CD4-positive, alpha-beta T cell treated with Interleukin-6 for 4 hours (primary cell): ENCODE measurements around the gene DNM3.
"Not testable (repeated sequence)": the region's sequence is repeated elsewhere in the genome, so short reads cannot be mapped to it uniquely, and the experiment has no call there.

ENCODE experiments used
- DNase-seq: peaks from one replicate; pipeline ENCODE4 v3.0.0-alpha.2; 2020; ENCODE audit warnings: mixed read lengths

The DNM3 gene

GRCh38 chr1:172344444-172344843 lies 503.1 kb downstream of the DNM3 start:
- no peak for DNase-seq

DNA sequence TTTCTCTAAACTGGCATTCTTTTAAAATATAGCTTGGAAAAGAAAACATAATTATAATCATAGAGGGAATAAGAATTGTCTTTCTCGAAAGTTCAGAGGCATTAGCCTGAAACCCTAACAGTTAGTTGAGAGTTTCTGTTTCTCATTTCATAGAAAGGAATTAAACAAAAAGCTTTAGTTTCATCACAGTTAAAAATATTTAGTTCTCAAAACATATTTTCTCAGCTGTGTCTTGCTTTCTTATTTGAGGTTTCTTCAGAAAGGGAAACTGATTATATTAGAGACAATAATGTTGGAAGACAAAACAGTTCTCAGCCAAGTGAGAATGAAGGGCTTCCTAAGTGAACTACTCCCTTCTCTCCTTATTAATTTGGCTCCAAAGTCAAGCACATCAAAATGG lies 503.8 kb downstream of the DNM3 start:
- no peak for DNase-seq

DNA sequence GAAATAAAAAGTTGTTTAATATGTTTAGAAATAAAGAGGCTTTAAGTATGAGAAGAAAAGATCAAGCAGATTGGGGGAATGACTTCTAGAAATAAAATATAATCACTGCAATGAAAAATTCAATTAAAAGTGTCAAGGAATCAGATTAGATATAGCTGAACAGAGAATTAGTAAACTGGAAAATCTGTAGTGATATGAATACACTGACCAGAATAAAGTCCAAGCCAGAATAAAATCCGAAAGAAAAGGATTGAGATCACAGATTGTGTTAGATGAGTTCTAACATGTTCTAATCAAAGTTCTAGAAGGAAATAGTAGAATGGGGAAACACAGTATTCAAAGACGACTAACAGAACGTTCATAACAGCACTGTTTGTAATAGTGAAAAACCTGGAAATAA lies 506.1 kb downstream of the DNM3 start:
- no peak for DNase-seq

- no peak for DNase-seq
Measured at GRCh38 chr1:172350856-172351255, 509.6 kb downstream of the DNM3 start.

DNA sequence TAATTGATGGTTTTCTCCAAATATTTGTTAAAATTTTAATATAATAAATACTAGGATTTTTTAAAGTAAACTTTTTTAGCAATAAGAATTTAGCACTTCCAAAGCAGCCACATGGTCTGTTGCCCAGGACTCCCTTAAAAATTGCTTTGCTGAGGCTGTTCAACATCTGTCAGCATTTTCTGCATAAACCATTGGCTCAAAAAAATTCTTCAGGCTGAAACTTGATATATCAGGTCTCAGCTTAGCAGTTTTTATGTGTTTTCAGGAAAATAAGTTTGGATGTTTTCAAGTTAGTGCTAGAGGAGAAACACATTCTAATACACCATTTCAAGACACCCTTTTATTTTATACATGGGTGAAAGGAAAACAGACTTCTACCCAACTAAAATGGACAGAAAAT lies 510.0 kb downstream of the DNM3 start:
- DNase-seq: no peak

- DNase-seq: no peak
Measured at GRCh38 chr1:172351754-172352161, 510.5 kb downstream of the DNM3 start.

- no peak for DNase-seq
Measured at GRCh38 chr1:172352435-172352834, 511.1 kb downstream of the DNM3 start.

DNA sequence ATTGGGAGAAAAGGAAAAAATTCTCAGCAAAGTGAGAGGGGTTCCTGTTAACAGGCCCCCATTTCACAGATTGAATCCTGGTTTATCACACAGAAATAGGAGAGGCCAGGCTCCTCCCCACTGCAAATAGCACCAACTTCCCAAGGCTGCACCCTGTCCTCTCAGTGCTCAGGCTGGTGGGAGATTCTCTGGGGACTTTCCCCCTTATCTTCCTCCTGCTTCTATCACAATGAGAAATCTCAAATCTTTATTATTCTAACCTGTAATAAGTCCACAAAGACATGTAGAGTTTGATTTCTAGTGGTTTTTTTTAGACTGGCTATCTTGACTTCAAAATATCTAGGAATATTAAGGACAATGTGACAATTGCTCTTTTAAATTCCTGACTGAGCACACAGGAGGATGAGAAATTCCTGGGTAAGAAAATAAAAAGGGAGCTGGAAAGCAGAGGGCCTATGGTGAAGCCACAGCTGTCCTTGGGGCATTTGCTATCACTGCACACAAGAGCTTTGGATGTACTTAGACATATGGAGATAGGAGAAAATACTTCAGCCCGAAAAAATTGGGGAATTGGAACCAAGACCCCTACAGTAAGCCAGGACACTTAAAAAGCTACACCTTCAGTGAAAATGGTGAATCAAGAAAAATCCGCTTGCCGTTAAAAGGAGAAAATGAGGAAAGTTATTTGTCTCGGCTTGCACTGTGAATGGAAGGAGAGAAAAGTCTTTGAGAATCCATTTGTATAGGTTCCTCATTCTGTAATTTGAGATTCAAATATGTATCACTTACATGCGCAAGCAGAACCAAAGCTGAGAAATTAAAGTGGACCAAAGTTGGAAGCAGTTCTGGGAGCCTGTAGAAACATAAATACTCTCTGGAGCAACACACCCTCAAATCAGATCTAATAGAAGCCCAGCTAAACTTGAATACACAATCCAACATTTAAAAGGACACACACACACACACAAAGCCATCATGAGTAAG lies 513.3 kb downstream of the DNM3 start:
- no peak for DNase-seq

DNA sequence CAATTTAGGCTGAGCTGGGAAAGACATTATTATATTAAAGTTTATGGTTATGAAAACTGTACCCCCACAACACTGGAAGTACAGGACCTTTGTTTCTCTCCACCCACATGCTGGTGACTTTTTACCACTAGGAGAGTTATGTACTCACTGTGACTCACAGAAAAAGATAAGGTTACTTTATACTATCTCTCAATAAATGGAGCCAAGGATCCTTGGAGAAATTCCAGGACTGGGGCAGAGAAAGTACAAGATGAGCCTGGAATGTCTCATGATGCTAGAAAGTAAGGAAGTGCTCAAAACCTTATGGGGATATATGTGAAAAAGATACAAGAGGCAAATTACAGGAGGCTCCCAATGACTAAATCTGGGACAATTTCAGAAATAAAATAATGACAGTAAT lies 515.3 kb downstream of the DNM3 start:
- DNase-seq: no peak

DNA sequence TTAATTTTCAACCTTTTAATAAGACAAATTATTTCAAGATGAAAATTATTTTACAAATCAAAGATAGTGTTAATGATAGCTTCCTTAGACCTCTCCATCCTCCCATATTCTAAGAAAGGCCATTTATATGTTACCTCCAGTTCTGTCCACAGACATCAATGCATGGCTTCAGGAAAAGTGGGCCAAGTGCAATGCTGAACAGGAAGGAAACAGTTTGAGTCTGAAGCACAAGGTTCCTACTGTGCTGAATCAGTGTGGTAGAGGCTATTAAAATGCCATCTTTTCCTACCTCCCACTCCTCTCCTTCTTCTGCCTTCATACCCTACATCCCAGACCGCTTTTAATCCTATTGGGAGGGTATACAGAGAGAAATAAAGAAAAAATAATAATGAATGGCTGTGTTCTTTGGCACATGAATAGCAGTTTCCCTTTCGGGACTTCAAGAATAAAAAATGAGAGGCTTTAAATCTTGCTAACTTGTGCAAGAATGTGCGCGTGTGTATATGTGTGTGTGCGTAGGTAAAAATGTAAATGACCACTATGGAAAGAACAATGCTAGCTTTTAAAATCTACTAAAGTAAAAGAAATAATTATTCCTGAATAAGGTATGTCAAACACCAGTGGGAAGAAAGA lies 516.6 kb downstream of the DNM3 start:
- peak; percentile 13 for DNase-seq

GRCh38 chr1:172359491-172359999 lies 518.2 kb downstream of the DNM3 start:
- no peak for DNase-seq

DNA sequence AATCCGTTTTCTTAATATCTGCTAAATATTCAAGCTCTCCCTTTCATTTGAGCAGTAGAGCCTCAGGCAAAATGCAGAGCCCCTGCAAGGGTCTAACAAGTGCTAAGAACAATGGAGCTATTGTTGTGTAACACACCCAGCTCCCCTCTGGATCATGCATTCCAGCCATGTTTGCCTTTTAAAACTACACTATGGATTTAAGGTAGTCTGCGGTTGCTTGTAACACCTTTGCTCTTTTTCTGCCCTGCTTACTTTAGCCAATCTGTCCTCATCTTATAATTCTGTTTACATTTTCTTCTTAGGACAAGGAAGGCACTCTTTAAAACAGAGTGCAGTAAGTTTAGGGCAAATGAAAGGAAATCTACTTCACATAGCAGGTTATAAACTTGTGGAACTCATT lies 519.2 kb downstream of the DNM3 start:
- DNase-seq: no peak

GRCh38 chr1:172360985-172361384 lies 519.7 kb downstream of the DNM3 start:
- DNase-seq: no peak

- no peak for DNase-seq
Measured at GRCh38 chr1:172363852-172364251, 522.6 kb downstream of the DNM3 start.

DNA sequence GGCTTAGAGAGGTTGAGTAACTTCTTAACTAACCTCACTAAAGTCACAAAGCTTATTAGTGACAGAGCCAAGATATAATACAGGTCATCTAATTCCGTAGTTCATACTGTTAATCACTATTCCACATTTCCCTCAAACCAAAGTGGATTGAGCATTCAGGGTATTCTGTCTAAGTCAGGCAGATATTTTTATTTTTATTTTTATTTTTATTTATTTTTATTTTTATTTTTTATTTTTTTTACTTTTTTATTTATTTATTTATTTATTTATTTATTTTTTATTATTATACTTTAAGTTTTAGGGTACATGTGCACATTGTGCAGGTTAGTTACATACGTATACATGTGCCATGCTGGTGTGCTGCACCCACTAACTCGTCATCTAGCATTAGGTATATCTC lies 530.3 kb downstream of the DNM3 start:
- DNase-seq: not testable (repeated sequence)

DNA sequence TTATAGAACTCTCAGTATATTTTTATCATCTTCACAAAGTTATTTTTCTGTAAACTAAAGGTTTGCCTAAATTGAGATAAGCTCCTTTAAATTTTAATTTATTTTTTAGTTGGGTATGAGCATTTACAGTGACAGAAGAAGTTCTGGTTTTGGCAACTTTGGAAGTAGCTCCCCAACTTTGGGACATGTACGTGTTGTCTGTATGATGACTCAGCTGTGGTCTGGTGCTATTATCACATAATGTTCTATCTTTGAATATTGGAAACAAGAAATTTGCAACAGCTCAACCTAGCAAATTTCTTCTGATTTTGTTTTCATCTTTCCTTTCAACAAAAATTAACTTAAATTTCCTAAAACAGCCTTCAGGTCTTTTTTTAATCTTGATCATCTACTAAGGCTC lies 532.6 kb downstream of the DNM3 start:
- no peak for DNase-seq

DNA sequence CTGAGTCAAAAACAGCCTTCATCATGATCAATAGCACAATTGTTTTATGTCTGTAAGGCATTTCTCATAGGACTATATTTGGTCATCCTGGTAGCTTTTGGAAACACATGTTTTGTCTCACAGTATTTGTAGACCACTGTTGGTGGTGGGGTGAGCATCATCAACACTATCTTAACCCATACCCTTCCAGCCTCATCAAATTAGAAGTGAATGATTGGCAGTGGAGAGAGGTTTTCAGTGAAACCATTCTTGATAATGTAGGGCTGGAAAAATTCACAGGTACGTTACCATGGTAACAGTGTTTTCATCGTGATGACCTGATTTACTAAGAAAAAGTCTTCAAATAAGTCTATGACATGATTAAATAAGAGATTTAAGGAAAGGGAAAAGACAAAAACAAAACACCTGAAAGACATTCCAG lies 533.9 kb downstream of the DNM3 start:
- no peak for DNase-seq

DNA sequence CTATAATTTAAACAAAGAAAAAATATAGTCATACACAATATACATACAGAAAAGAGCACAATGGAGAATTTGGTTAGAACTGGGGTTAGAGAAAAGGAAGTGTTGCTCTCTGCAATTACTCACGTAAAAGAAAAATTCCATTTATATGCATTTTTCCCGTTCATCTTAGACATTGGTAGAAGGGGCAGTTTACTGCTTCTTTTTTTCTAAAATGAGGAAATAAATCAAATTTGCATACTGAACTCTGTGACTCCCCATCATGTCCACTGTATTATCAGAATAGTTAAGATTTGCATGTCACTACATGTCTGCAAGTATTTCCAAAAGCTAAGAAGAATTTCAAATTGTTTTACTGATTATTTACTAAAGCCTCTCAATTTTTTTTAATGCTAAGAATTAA lies 535.1 kb downstream of the DNM3 start:
- no peak for DNase-seq

DNA sequence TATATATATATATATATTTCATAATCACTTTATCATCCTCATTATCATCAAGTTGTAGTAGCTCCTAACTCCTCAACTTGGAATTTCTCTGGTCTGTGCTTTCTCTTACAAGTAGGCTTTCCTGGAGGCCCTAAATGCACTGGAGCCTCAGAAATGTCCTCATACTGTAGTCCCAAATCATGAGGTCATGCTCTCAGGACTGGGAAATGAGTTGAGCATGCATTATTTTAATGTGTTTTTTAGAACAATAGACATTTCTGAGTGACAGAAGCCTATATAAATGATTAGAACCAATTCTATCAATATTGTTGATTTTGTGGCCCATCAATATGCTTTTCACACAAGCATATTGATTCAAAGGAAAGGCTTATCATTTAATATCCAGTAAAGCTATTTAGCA lies 536.3 kb downstream of the DNM3 start:
- no peak for DNase-seq

- DNase-seq: no peak
Measured at GRCh38 chr1:172378109-172378760, 536.9 kb downstream of the DNM3 start.

- DNase-seq: peak; percentile 57
Measured at GRCh38 chr1:172380441-172381244, 539.3 kb downstream of the DNM3 start.

GRCh38 chr1:172381946-172382345 lies 540.6 kb downstream of the DNM3 start:
- no peak for DNase-seq

DNA sequence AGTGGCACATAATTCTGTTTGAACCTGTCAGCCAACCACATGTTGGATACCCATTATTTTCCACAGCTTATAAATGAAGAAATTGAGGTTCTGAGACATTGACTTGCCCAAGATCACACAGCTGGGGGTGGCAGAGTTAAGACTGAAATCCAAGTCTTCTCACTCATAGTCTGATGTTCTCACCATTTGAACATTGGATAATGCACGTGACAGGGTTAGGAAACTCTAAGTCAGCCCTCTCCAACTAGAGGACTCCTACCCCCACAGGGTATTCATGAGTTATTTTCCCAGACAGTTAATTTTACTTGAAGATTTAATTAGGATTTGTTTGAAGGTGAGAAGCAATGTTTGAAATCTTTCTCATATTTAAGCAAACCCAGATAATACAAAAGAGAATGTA lies 541.1 kb downstream of the DNM3 start:
- DNase-seq: no peak
